HepG2 (cell line): Measurements from ENCODE around the gene NME2. TPM values are rescaled to one million over a fixed set of nuclear protein-coding genes. Genes with fewer than 3 reads are reported as not detected.
A peak's percentile ranks its signal among the peaks of the same experiment; 100 is the strongest.

Experiments
- AHDC1 ChIP-seq: sonication (generic); formaldehyde crosslinking; IDR thresholded peaks from 2 replicates; pipeline ENCODE4 v1.5.1; 2020; ENCODE audit warnings: mild to moderate bottlenecking, missing genetic modification reagents, borderline replicate concordance
- AKAP8 ChIP-seq: sonication (generic); formaldehyde crosslinking; IDR thresholded peaks from 2 replicates; pipeline ENCODE4 v1.5.1; 2020; ENCODE audit warnings: mild to moderate bottlenecking, missing genetic modification reagents
- ATAD3A ChIP-seq: sonication (generic); formaldehyde crosslinking; IDR thresholded peaks from 2 replicates; pipeline ENCODE4 v1.4.0; 2020; ENCODE audit warnings: missing genetic modification reagents
- CEBPB ChIP-seq: IDR thresholded peaks from 2 replicates; pipeline ENCODE4 v1.6.1; 2011; ENCODE audit warnings: low read depth, low read length, improper control_type of control experiment, borderline replicate concordance
- GTF3A ChIP-seq: sonication (generic); formaldehyde crosslinking; conservative IDR thresholded peaks from 2 replicates; pipeline ENCODE4 v1.4.0; 2020; ENCODE audit warnings: mild to moderate bottlenecking, missing genetic modification reagents
- HINFP ChIP-seq: sonication (generic); formaldehyde crosslinking; IDR thresholded peaks from 2 replicates; pipeline ENCODE4 v1.4.0; 2020; ENCODE audit warnings: low read depth, mild to moderate bottlenecking, missing genetic modification reagents
- MEIS2 ChIP-seq: sonication (generic); formaldehyde crosslinking; IDR thresholded peaks from 2 replicates; pipeline ENCODE4 v1.9.0; 2021; ENCODE audit warnings: mild to moderate bottlenecking, missing genetic modification reagents
- MYC ChIP-seq: sonication (generic); formaldehyde crosslinking; IDR thresholded peaks from 2 replicates; pipeline ENCODE4 v1.9.0; 2021; ENCODE audit warnings: missing genetic modification reagents, borderline replicate concordance
- NR3C1 ChIP-seq: sonication (generic); formaldehyde crosslinking; IDR thresholded peaks from 2 replicates; pipeline ENCODE4 v1.4.0; 2020; ENCODE audit warnings: missing genetic modification reagents
- RARG ChIP-seq: sonication (generic); formaldehyde crosslinking; IDR thresholded peaks from 2 replicates; pipeline ENCODE4 v1.4.0; 2020; ENCODE audit warnings: low read depth, mild to moderate bottlenecking, missing genetic modification reagents
- RFXANK ChIP-seq: IDR thresholded peaks from 2 replicates; pipeline ENCODE4 v1.6.1; 2016
- RORA ChIP-seq: sonication (generic); formaldehyde crosslinking; IDR thresholded peaks from 2 replicates; pipeline ENCODE4 v1.5.0; 2020; ENCODE audit warnings: mild to moderate bottlenecking, missing genetic modification reagents, moderate library complexity
- SKI ChIP-seq: fragments of 450-650 bp; IDR thresholded peaks from one replicate; pipeline ENCODE4 v1.6.1; 2018; ENCODE audit warnings: mild to moderate bottlenecking; ENCODE audit not compliant: partially characterized antibody
- TOE1 ChIP-seq: sonication (generic); formaldehyde crosslinking; IDR thresholded peaks from 2 replicates; pipeline ENCODE4 v1.4.0; 2020; ENCODE audit warnings: mild to moderate bottlenecking, missing genetic modification reagents
- U2AF2 ChIP-seq: fragments of 200-400 bp; formaldehyde crosslinking; IDR thresholded peaks from 2 replicates; pipeline ENCODE4 v1.6.1; 2017; ENCODE audit warnings: low read depth, mild to moderate bottlenecking, low read length
- ZBTB46 ChIP-seq: sonication (generic); formaldehyde crosslinking; IDR thresholded peaks from 2 replicates; pipeline ENCODE4 v1.4.0; 2020; ENCODE audit warnings: mild to moderate bottlenecking, missing genetic modification reagents, borderline replicate concordance
- ZNF124 ChIP-seq: sonication (generic); formaldehyde crosslinking; IDR thresholded peaks from 2 replicates; pipeline ENCODE4 v1.4.0; 2020; ENCODE audit warnings: missing genetic modification reagents
- ZNF598 ChIP-seq: sonication (generic); formaldehyde crosslinking; IDR thresholded peaks from 2 replicates; pipeline ENCODE4 v1.5.1; 2020; ENCODE audit warnings: mild to moderate bottlenecking, missing genetic modification reagents, borderline replicate concordance
- ZNF839 ChIP-seq: sonication (generic); formaldehyde crosslinking; IDR thresholded peaks from 2 replicates; pipeline ENCODE4 v1.4.0; 2020; ENCODE audit warnings: missing genetic modification reagents, mild to moderate bottlenecking, borderline replicate concordance
- ZSCAN25 ChIP-seq: sonication (generic); formaldehyde crosslinking; IDR thresholded peaks from 2 replicates; pipeline ENCODE4 v1.8.0; 2022; ENCODE audit warnings: mild to moderate bottlenecking, missing genetic modification reagents
- polyA plus RNA-seq, 8 experiments: library from polyadenylated mRNA; depleted of rRNA in 3 of 8; stranded (reverse) in 7 of 8; unstranded in 1 of 8; fragments of >200 nt; fragmentation: Illumina TruSeq in 4 of 8; extraction: Trizol in 4 of 8; gene quantifications; 2 replicates each; pipeline versions ENCODE4 v1.2.1 to v1.2.3, GENCODE V29; 2011 to 2016; ENCODE audit warnings: low read depth in 4 of 8, missing spikeins in 1 of 8, mixed read lengths in 1 of 8; ENCODE audit not compliant: insufficient read depth in 1 of 8
- total RNA-seq, 5 experiments: library from RNA; depleted of rRNA; stranded (reverse); fragments of >200 nt; fragmentation: Illumina TruSeq; extraction: Trizol; gene quantifications; 2 replicates each; pipeline ENCODE4 v1.2.3, GENCODE V29; 2016; ENCODE audit warnings: low read depth in 1 of 5

The NME2 gene
- total and polyA plus RNA-seq, 2 of the 13 experiments (the other 11 are each of a cell fraction or from before 2014, with no cell fraction given): 790 to 1,213 TPM

- TF ChIP-seq ZBTB46: no peak
- no peak for TF ChIP-seq SKI
- TF ChIP-seq ATAD3A (CRISPR knock-in tag): no peak
- TF ChIP-seq TOE1 (CRISPR knock-in tag): no peak
- TF ChIP-seq ZNF839 (CRISPR knock-in tag): no peak; the same call in 1 of the 2 replicates
- no peak for TF ChIP-seq U2AF2
- no peak; the same call in 1 of the 2 replicates for TF ChIP-seq ZNF124
- TF ChIP-seq NR3C1: no peak
- TF ChIP-seq ZSCAN25 (CRISPR knock-in tag): no peak; the same call in 1 of the 2 replicates
- no peak for TF ChIP-seq RORA (CRISPR knock-in tag)
- no peak for TF ChIP-seq MEIS2 (CRISPR knock-in tag)
- TF ChIP-seq ZNF598: peak; percentile 42; the same call in 1 of the 2 replicates
- 0 out of 2 replicates have a peak, but pooled peaks have one; percentile 33 for TF ChIP-seq AHDC1 (CRISPR knock-in tag)
- no peak for TF ChIP-seq RARG
- no peak; the same call in 1 of the 2 replicates for TF ChIP-seq MYC (CRISPR knock-in tag)
- TF ChIP-seq RFXANK (CRISPR knock-in tag): no peak
- TF ChIP-seq CEBPB: no peak
- TF ChIP-seq AKAP8 (CRISPR knock-in tag): no peak; the same call in 1 of the 2 replicates
- peak; percentile 76; the same call in 1 of the 2 replicates for TF ChIP-seq GTF3A (CRISPR knock-in tag)
- TF ChIP-seq HINFP (CRISPR knock-in tag): 0 out of 2 replicates have a peak, but pooled peaks have one; percentile 18
Measured at GRCh38 chr17:51166987-51167931, 1.0 kb downstream of the NME2 start (continued).
